Measurements from ENCODE around the gene COL6A2.

DNA sequence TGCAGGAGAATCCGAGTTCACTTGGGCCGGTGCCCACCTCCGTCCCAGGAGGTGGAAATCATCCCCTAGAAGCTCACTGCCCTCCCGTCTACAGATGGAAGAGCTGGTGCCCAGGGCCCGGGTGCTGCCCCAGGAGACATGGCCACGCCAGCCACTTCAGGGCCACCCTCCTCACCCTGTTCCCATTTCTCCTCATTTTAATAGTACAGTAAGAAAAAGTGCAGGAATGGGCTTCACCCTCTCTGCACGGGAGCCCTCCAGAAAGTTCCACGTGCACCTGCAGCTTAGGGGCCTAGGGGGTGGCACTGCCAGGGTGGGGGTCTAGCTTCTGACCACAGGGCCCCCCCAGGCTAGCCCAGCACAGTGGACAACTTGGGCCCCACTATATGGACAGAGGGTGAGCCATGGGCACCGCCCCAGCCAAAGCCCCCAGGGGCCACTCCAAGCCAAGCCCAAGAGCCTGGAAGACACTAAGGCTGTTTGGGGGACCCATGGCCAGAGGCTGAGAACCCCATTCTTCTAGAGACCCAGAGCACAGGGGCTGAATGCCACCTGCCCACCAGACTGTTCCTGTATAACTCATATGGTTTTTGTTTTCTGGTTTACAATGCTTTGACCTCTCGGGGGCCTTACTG, 60.9 kb downstream of the COL6A2 start:
- TF ChIP-seq, protein P1, sequence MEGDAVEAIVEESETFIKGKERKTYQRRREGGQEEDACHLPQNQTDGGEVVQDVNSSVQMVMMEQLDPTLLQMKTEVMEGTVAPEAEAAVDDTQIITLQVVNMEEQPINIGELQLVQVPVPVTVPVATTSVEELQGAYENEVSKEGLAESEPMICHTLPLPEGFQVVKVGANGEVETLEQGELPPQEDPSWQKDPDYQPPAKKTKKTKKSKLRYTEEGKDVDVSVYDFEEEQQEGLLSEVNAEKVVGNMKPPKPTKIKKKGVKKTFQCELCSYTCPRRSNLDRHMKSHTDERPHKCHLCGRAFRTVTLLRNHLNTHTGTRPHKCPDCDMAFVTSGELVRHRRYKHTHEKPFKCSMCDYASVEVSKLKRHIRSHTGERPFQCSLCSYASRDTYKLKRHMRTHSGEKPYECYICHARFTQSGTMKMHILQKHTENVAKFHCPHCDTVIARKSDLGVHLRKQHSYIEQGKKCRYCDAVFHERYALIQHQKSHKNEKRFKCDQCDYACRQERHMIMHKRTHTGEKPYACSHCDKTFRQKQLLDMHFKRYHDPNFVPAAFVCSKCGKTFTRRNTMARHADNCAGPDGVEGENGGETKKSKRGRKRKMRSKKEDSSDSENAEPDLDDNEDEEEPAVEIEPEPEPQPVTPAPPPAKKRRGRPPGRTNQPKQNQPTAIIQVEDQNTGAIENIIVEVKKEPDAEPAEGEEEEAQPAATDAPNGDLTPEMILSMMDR (IDR thresholded peaks at IDR 0.05) = no peak
- TF ChIP-seq EP300 (IDR thresholded peaks at IDR 0.05) = no peak

Measured in suprapubic skin (tissue), 3 donors.